ENCODE measurements around the gene CALB2. TPM values are rescaled to one million over a fixed set of nuclear protein-coding genes. Genes with fewer than 3 reads are reported as not detected.
A peak's percentile ranks its signal among the peaks of the same experiment; 100 is the strongest.

CALB2 gene
- total RNA-seq, 1 experiment from 2014 or later: 1.6 TPM

- ChIA-PET POLR2A (no interaction called here), CTCF (interaction anchor here (0.8 to 8.8 kb wide), 6 partner anchors 16 to 582 kb away, joined by 3 to 75 read pairs (median 4); no protein-coding TSS in a partner anchor)
- H3K9me3 Mint-ChIP-seq: no peaks in the 10 kb centered on the region; the same call in 1 of the 2 replicates
- 0 out of 2 replicates have a peak overlapping the region, but pooled peaks have one; percentile 0 for H3K27ac Mint-ChIP-seq
- DNase-seq (ENCODE audit: low spot score) (no peak), ATAC-seq (peak; percentile 25)
- peaks cover 54% of the 10 kb centered on the region for H3K4me1 Mint-ChIP-seq
- TF ChIP-seq ARID4B (CRISPR knock-in tag; IDR thresholded peaks at IDR 0.05; ENCODE audit: borderline replicate concordance) (no peak), USF1 (CRISPR knock-in tag; IDR thresholded peaks at IDR 0.05) (no peak), E2F1 (CRISPR knock-in tag; IDR thresholded peaks at IDR 0.05) (no peak), ZBTB21 (CRISPR knock-in tag; IDR thresholded peaks at IDR 0.05; ENCODE audit: borderline replicate concordance) (no peak)
- no peaks in the 10 kb centered on the region; the same call in 1 of the 2 replicates for H3K27me3 Mint-ChIP-seq (ENCODE audit: low read depth)
- H3K4me3 Mint-ChIP-seq: no peak overlapping the region
- no peaks in the 10 kb centered on the region for H3K36me3 Mint-ChIP-seq
Measured at GRCh38 chr16:71383054-71383773, 24.7 kb downstream of the CALB2 start.

GRCh38 chr16:71384073-71384724 lies 25.7 kb downstream of the CALB2 start:
- POLR2A ChIA-PET: no interaction called here
- Mint-ChIP-seq H3K27me3 (ENCODE audit: low read depth) (no peaks in the 10 kb centered on the region; the same call in 1 of the 2 replicates), H3K4me3 (no peak overlapping the region), H3K36me3 (no peaks in the 10 kb centered on the region), H3K4me1 (peaks cover 60% of the 10 kb centered on the region), H3K9me3 (no peaks in the 10 kb centered on the region; the same call in 1 of the 2 replicates), H3K27ac (peak overlapping the region; percentile 19; the same call in 1 of the 2 replicates)
- CTCF ChIA-PET: interaction anchor here (1.2 to 8.8 kb wide), 4 partner anchors 28 to 115 kb away, joined by 3 to 75 read pairs (median 4); no protein-coding TSS in a partner anchor
- ATAC-seq: no peak
- no peak for DNase-seq (ENCODE audit: low spot score)
- TF ChIP-seq FOXP4 (CRISPR knock-in tag; IDR thresholded peaks at IDR 0.05) (no peak), PRRX2 (CRISPR knock-in tag; IDR thresholded peaks at IDR 0.05) (no peak), USF1 (CRISPR knock-in tag; IDR thresholded peaks at IDR 0.05) (no peak), HMGXB4 (CRISPR knock-in tag; IDR thresholded peaks at IDR 0.05) (no peak), ERG (CRISPR knock-in tag; IDR thresholded peaks at IDR 0.05) (no peak), TCF7 (CRISPR knock-in tag; IDR thresholded peaks at IDR 0.05; ENCODE audit: low read depth) (no peak), ZNF219 (CRISPR knock-in tag; IDR thresholded peaks at IDR 0.05; ENCODE audit: borderline replicate concordance) (no peak), NFATC4 (CRISPR knock-in tag; IDR thresholded peaks at IDR 0.05) (no peak), TP53 (CRISPR knock-in tag; IDR thresholded peaks at IDR 0.05) (no peak), EMX1 (CRISPR knock-in tag; IDR thresholded peaks at IDR 0.05) (no peak), PRDM15 (CRISPR knock-in tag; IDR thresholded peaks at IDR 0.05) (no peak)

Data from WTC11 (cell line).